GM12872 (cell line): ENCODE measurements around the gene HEMK1.

Experiments
- TF ChIP-seq, protein P1 (sequence below): IDR thresholded peaks from 3 replicates; pipeline ENCODE4 v1.5.1; 2011; ENCODE audit warnings: low read depth, mild to moderate bottlenecking, low read length, moderate library complexity; ENCODE audit not compliant: insufficient read depth

Gene HEMK1

DNA sequence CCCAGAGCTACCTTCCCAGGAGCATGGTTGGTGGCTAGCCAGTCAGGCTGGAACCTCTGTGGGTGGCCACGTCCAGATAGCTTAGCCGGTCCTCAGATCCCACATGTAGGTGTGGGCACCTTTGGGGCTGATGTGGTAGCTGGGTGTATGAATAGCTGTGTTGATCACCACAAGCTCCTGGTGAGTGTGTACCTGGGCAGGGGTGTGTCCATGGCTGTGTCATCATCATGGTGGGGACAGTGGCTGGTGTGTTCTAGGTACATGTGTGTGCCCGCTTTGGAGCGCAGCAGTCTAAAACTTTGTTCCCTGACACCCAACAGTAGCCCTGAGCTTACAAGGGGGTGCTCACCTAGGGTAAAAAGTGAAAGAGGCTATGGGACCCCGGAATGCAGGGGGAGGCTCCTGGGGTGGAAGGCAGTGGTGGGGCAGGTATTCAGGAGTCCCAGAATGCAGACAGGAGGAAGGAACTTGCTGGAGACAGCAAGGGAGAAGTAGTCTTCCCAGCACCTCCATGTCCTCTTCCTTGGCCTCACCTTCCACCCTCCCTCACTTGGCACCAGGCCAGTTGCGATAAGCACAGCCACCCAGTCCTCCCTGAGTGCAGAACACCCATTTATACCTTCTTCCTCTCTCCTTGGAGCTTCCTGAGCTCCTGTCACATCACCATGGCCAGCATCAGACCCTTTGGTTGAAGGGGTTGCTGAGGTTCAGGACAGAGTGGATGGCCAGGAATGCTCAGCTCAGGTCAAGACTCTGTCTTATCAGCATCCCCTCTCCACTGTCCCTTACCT, 41.1 kb downstream of the HEMK1 start:
- TF ChIP-seq, protein P1, sequence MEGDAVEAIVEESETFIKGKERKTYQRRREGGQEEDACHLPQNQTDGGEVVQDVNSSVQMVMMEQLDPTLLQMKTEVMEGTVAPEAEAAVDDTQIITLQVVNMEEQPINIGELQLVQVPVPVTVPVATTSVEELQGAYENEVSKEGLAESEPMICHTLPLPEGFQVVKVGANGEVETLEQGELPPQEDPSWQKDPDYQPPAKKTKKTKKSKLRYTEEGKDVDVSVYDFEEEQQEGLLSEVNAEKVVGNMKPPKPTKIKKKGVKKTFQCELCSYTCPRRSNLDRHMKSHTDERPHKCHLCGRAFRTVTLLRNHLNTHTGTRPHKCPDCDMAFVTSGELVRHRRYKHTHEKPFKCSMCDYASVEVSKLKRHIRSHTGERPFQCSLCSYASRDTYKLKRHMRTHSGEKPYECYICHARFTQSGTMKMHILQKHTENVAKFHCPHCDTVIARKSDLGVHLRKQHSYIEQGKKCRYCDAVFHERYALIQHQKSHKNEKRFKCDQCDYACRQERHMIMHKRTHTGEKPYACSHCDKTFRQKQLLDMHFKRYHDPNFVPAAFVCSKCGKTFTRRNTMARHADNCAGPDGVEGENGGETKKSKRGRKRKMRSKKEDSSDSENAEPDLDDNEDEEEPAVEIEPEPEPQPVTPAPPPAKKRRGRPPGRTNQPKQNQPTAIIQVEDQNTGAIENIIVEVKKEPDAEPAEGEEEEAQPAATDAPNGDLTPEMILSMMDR = no peak

DNA sequence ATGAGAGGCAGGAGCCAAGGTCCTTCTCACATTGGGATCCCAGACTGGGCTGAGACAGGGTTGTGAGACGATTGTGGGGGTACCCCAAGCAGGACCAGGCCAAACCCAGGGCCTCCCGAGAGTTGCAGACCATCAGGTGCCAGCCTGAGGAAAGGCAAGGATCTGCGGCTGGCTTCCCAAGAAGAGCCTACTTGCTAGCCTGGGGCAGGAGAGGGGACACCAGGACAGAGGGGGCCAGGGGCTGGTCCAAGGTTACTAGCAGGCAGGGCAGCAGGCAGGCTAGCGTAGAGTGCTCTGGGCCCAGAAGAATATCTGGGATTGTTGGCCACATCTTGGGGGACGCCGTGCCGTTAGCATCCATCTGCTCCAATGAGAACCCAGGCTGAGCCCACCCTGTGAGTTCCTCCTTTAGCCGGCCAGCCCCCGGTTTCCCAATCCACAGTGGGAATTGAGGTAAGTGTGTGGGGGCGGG, 41.7 kb downstream of the HEMK1 start:
- TF ChIP-seq, protein P1 = no peak

DNA sequence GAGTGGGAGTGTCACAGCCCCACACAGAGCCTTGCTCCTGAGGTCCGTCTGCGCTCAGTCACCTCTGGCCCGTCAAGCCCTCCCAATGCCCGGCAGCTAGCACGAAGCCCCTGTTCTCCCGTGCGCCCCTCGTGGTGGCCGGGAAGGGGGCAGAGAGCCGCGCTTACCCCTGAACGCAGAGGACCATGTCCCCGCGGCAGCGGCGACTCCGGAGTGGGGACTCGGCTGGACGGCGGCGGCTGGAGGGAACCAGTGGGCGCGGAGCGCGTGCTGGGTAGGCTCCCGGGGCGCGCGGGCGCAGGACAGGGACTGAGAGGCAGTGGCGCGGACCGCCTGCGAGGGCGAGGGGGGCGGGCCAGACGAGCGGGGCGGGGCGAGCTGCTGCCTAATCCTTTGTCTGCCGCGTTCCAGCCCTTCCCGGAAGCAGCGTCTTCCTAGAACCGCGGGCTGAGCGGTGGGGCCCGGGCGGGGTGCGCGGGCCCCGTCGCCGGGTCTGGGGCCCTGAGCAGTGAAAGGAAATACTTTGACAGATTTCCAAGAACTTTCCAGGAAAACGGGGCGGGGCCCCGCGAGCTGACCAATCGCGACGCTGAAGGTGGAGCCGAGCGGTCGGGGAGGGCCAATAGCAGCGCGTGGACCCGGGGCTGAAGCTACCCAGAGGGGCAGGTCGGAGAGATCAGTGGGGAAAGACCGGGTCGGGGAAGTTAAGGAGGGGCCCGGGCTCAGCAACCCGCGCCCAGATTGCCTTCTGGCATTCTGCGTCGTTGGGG, 42.3 kb downstream of the HEMK1 start, which contains the start of gene CISH:
CISH (minus strand) TSS at position 311 of the 770 bp plus-strand sequence; CDS start at position 187, 124 bp downstream.
- TF ChIP-seq, protein P1 = peak; percentile 68; the same call in 2 of the 3 replicates

DNA sequence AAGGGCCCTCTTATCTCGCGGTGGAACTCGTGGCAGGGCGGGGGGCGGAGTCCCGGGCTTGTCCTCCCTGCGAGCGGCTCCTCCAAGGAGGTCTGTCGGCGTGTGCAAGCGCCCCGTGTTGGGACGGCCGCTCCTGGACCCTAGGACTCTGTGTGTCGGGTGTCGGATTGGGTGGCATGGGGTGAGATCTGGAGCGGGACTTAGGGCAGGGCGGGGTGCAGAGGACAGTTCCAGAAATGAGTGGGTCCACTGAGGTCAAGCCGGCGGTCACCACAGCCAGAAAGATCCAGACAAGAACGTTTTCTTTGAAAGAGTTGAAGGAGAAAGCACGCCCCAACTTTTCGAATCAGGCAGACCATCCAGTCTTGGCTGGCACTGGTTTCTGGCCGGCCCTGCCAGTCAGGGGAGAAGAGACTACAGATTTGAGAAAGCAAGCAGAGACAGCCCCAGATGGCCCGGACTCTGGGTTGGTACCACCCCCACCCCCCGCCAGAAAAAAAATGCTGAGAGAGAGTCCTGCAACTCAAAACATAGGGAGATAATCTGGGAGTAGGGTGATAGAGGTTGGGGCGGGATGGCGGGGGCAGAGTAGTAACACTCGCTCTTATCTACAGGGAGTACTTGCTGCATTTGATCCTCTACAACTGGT, 43.0 kb downstream of the HEMK1 start:
- TF ChIP-seq, protein P1 = no peak

DNA sequence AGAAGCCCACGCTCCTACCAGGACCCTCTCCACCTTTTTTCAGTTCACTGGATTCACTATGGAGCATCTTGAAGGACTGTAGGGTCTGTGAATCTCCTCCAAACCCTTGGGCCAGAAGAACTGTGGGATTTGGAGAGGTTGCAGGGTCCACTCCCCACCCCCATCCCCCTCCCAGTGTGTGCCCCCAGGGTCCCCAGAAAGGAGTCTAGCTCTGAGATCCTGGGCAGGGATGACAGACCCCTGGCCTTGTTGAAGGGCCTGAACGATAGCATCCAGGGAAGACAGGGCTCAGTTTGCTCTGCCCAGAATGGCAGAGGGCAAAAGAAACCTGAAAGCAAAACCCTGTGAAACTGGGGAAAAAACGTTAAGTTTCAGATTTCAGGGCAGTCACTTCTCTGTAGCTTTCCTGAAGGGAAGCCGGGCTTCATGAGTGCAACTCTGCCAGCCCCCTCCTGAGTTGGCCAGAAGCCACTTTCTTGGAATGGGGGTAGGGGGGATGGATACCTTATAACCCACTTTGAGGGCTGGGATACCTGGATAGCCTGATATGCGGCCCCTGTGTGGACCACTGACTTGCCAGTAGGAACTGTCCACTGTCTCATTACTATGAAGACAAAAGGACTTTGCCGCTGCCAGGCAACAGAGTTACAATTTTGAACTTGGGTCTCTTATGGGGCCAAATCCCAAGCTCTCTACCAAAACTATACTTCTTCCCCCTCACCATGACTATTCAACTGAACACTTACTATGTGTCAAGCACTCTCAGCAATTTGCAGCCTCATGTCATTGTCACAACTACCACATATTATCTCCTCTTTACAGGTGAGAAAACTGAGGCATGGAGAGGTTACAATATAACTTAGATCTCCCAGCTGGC, 43.9 kb downstream of the HEMK1 start:
- TF ChIP-seq, protein P1 = no peak

DNA sequence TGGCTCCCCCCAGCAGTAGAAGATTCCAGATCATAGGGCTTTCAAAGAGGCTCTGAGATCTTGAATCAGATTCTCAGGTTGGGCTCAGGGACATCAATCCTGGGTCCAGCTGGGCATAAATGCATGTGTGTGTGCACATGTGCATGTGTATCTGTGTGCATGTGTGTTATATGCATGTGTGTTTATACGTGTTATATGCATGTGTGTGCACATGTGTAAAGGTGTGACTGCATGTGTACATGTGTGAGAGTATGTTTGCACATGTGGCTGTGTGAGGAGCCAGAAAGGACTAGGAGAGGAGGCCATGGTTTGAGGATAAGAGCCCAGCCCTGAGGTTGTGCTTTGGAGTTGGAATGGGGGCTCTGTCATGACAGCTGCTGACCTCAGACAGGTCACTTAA, 45.9 kb downstream of the HEMK1 start:
- TF ChIP-seq, protein P1 = no peak
